Measurements from ENCODE around the gene DPF3.

DNA sequence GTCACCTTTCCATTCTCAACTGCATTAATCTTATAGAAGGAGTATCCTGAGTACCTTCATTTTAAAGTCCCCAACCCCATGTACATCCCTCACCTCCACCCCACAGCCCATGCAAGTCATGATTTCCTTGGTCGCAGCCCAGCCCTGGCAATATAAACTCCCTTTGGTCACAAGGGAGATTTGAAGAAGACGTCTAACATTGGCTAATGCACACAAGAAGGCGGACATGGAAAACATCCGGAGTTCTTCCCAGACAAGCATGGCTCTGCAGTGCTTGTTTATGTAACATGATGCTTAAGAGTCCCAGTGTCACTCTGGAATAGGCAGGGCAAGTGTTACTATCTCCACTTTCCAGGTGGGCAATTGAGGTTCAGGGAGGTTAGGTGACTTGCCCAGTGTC, 277.6 kb downstream of the DPF3 start:
- no peak for TF ChIP-seq POLR2A (IDR thresholded peaks at IDR 0.05)
- TF ChIP-seq, protein P1, sequence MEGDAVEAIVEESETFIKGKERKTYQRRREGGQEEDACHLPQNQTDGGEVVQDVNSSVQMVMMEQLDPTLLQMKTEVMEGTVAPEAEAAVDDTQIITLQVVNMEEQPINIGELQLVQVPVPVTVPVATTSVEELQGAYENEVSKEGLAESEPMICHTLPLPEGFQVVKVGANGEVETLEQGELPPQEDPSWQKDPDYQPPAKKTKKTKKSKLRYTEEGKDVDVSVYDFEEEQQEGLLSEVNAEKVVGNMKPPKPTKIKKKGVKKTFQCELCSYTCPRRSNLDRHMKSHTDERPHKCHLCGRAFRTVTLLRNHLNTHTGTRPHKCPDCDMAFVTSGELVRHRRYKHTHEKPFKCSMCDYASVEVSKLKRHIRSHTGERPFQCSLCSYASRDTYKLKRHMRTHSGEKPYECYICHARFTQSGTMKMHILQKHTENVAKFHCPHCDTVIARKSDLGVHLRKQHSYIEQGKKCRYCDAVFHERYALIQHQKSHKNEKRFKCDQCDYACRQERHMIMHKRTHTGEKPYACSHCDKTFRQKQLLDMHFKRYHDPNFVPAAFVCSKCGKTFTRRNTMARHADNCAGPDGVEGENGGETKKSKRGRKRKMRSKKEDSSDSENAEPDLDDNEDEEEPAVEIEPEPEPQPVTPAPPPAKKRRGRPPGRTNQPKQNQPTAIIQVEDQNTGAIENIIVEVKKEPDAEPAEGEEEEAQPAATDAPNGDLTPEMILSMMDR (IDR thresholded peaks at IDR 0.05) = no peak

Measured in adrenal gland (tissue), 5 donors.